Measurements from ENCODE around the gene LYPD6B. TPM values are rescaled to one million over a fixed set of nuclear protein-coding genes. Genes with fewer than 3 reads are reported as not detected.

Gene LYPD6B
- total RNA-seq, 1 donor from 2014 or later, result not detected

- peaks cover 18% of the 10 kb centered on the region for H3K4me1 Mint-ChIP-seq
Observed at GRCh38 chr2:149000158-149000938, 38.2 kb upstream of the LYPD6B start.

GRCh38 chr2:149001496-149001895 is 37.0 kb upstream of the LYPD6B start:
- Mint-ChIP-seq H3K27ac (ENCODE audit: unreplicated experiment) (no peak overlapping the region), H3K27me3 (ENCODE audit: low read depth) (no peaks in the 10 kb centered on the region), H3K4me1 (peaks cover 23% of the 10 kb centered on the region), H3K4me3 (no peak overlapping the region), H3K36me3 (ENCODE audit: low read depth) (peaks cover 42% of the 10 kb centered on the region), H3K9me3 (no peaks in the 10 kb centered on the region)
- no peak for TF ChIP-seq CTCF (conservative IDR thresholded peaks at IDR 0.05)
- DNase-seq (ENCODE audit: low read depth, low spot score), result no peak

More at GRCh38 chr2:149000158-149000938, 38.2 kb upstream of the LYPD6B start:
- Mint-ChIP-seq H3K9me3 (no peaks in the 10 kb centered on the region), H3K27ac (ENCODE audit: unreplicated experiment) (no peak overlapping the region), H3K27me3 (ENCODE audit: low read depth) (no peaks in the 10 kb centered on the region), H3K4me3 (no peak overlapping the region), H3K36me3 (ENCODE audit: low read depth) (peaks cover 40% of the 10 kb centered on the region)
- no peak for TF ChIP-seq CTCF (conservative IDR thresholded peaks at IDR 0.05)
- DNase-seq (ENCODE audit: low read depth, low spot score), result no peak

- Mint-ChIP-seq H3K4me1 (peaks cover 23% of the 10 kb centered on the region), H3K36me3 (ENCODE audit: low read depth) (peaks cover 42% of the 10 kb centered on the region), H3K27ac (ENCODE audit: unreplicated experiment) (no peak overlapping the region), H3K27me3 (ENCODE audit: low read depth) (no peaks in the 10 kb centered on the region), H3K9me3 (no peaks in the 10 kb centered on the region), H3K4me3 (no peak overlapping the region)
- no peak for DNase-seq (ENCODE audit: low read depth, low spot score)
- no peak for TF ChIP-seq CTCF (conservative IDR thresholded peaks at IDR 0.05)
Observed at GRCh38 chr2:149002378-149002890, 36.1 kb upstream of the LYPD6B start.

GRCh38 chr2:149002891-149003740 is 35.4 kb upstream of the LYPD6B start:
- no peak for DNase-seq (ENCODE audit: low read depth, low spot score)
- Mint-ChIP-seq H3K4me1 (peaks cover 17% of the 10 kb centered on the region), H3K36me3 (ENCODE audit: low read depth) (peaks cover 39% of the 10 kb centered on the region), H3K27ac (ENCODE audit: unreplicated experiment) (no peak overlapping the region), H3K4me3 (no peak overlapping the region), H3K9me3 (no peaks in the 10 kb centered on the region), H3K27me3 (ENCODE audit: low read depth) (no peaks in the 10 kb centered on the region)
- TF ChIP-seq CTCF (conservative IDR thresholded peaks at IDR 0.05), result no peak

- Mint-ChIP-seq H3K36me3 (ENCODE audit: low read depth) (peaks cover 46% of the 10 kb centered on the region), H3K4me3 (no peak overlapping the region), H3K27ac (ENCODE audit: unreplicated experiment) (no peak overlapping the region), H3K4me1 (peaks cover 4% of the 10 kb centered on the region), H3K27me3 (ENCODE audit: low read depth) (no peaks in the 10 kb centered on the region), H3K9me3 (no peaks in the 10 kb centered on the region)
- no peak for DNase-seq (ENCODE audit: low read depth, low spot score)
- no peak for TF ChIP-seq CTCF (conservative IDR thresholded peaks at IDR 0.05)
Observed at GRCh38 chr2:149004836-149005235, 33.7 kb upstream of the LYPD6B start.

Data from neural crest cell (in vitro differentiated cells).